Fibroblast of lung (primary cell): ENCODE data around the gene SMC1B. TPM values are rescaled to one million over a fixed set of nuclear protein-coding genes. Genes with fewer than 3 reads are reported as not detected.
A peak's percentile ranks its signal among the peaks of the same experiment; 100 is the strongest.
"Not testable (repeated sequence)": the region's sequence is repeated elsewhere in the genome, so short reads cannot be mapped to it uniquely, and the experiment has no call there.

Source experiments
- DNase-seq, 2 donors: peaks; one replicate each; pipeline versions ENCODE4 v3.0.0 to v3.0.0-alpha.2; 2010; ENCODE audit warnings: low read depth in 2 of 2
- H2AFZ ChIP-seq: 2 replicates; pipeline ENCODE4 v1.5.1; 2012; ENCODE audit warnings: low read length, control low read depth, inconsistent platforms
- H3K27ac ChIP-seq: 2 replicates; pipeline ENCODE4 v1.5.1; 2011; ENCODE audit warnings: low read length, control low read depth; ENCODE audit not compliant: insufficient read depth
- H3K27me3 ChIP-seq: 2 replicates; pipeline ENCODE4 v1.5.1; 2011; ENCODE audit warnings: mild to moderate bottlenecking, low read length; ENCODE audit not compliant: control insufficient read depth, insufficient read depth
- H3K36me3 ChIP-seq: 2 replicates; pipeline ENCODE4 v1.5.1; 2011; ENCODE audit warnings: low read length; ENCODE audit not compliant: control insufficient read depth, insufficient read depth
- H3K4me1 ChIP-seq: 2 replicates; pipeline ENCODE4 v1.5.1; 2011; ENCODE audit warnings: low read length; ENCODE audit not compliant: control insufficient read depth, insufficient read depth; ENCODE audit errors: extremely low read depth
- H3K4me2 ChIP-seq: 2 replicates; pipeline ENCODE4 v1.5.1; 2011; ENCODE audit warnings: low read length, control low read depth; ENCODE audit not compliant: insufficient read depth; ENCODE audit errors: extremely low read depth
- H3K4me3 ChIP-seq, 4 experiments: fragments of 200-600 bp in 1 of 4; sonication (generic) in 1 of 4; replicated peaks in 1 of 4; 2 replicates each; pipeline ENCODE4 v1.5.1; 2011 to 2016; ENCODE audit warnings: low read length in 4 of 4, low read depth in 3 of 4, mild to moderate bottlenecking in 3 of 4, control low read depth in 2 of 4, inconsistent platforms in 1 of 4, mixed read lengths in 1 of 4; ENCODE audit not compliant: insufficient read depth in 1 of 4; ENCODE audit errors: control extremely low read depth in 1 of 4
- H3K79me2 ChIP-seq: 2 replicates; pipeline ENCODE4 v1.5.1; 2012; ENCODE audit warnings: mild to moderate bottlenecking, low read length, inconsistent platforms; ENCODE audit not compliant: control insufficient read depth, insufficient read depth
- H3K9ac ChIP-seq: 2 replicates; pipeline ENCODE4 v1.5.1; 2011; ENCODE audit warnings: mild to moderate bottlenecking, low read length, control low read depth; ENCODE audit not compliant: insufficient read depth
- H3K9me3 ChIP-seq: 2 replicates; pipeline ENCODE4 v1.5.1; 2012; ENCODE audit warnings: low read depth, low read length; ENCODE audit not compliant: control insufficient read depth, insufficient read depth
- H4K20me1 ChIP-seq: 2 replicates; pipeline ENCODE4 v1.5.1; 2011; ENCODE audit warnings: low read length; ENCODE audit not compliant: control insufficient read depth, insufficient read depth; ENCODE audit errors: extremely low read depth
- CTCF ChIP-seq, 2 donors: IDR thresholded peaks in 1 of 2; conservative IDR thresholded peaks in 1 of 2; 1 replicate in 1 of 2; 2 replicates in 1 of 2; pipeline ENCODE4 v1.5.1; 2011 to 2012; ENCODE audit warnings: low read length in 2 of 2, control low read depth in 1 of 2, inconsistent platforms in 1 of 2, low read depth in 1 of 2, mild to moderate bottlenecking in 1 of 2
- EZH2 ChIP-seq: IDR thresholded peaks from 2 replicates; pipeline ENCODE4 v1.5.1; 2012; ENCODE audit warnings: low read length, control low read depth, mild to moderate bottlenecking; ENCODE audit errors: missing control alignments
- polyA plus RNA-seq, 2 donors: library from polyadenylated mRNA; depleted of rRNA in 1 of 2; stranded (reverse) in 1 of 2; unstranded in 1 of 2; fragments of >200 nt; gene quantifications; 2 replicates each; pipeline ENCODE4 v1.2.1, GENCODE V29; 2011 to 2012; ENCODE audit warnings: missing spikeins in 1 of 2
- total RNA-seq: library from RNA; depleted of rRNA; stranded (reverse); fragments of >200 nt; gene quantifications from 2 replicates; pipeline ENCODE4 v1.2.1, GENCODE V29; 2014

The SMC1B gene
- total and polyA plus RNA-seq, 2 donors (not counting 1 experiment from before 2014, with no cell fraction given), result not detected

DNA sequence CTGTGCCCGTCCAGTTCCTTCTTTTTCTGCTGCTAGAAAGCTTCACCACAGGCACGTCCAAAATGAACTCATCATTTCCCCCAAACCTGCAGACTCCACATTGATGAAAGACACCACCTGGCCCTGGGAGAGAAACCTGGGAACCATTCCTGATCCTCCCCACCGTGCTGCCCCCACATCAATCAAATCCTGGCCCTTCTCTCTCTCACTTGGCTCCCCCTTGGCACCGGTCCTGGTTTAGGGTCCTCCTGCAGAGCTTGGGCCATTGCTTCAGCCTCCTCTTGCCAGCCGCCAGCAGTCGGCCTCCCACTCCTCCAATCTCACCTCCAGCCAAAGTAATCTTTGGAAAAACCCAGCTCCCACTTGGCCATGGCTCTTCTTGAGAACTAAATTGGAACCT is 38.6 kb upstream of the SMC1B start:
- Histone ChIP-seq H3K27ac (no peak overlapping the region), H4K20me1 (no peaks in the 10 kb centered on the region), H3K4me1 (peaks cover 15% of the 10 kb centered on the region), H3K9ac (no peak overlapping the region), H2AFZ (no peak overlapping the region), H3K4me2 (no peak overlapping the region), H3K79me2 (no peaks in the 10 kb centered on the region), H3K4me3 (no peak overlapping the region), H3K27me3 (no peaks in the 10 kb centered on the region), H3K9me3 (no peaks in the 10 kb centered on the region), H3K36me3 (no peaks in the 10 kb centered on the region)
- TF ChIP-seq EZH2 (no peak), CTCF (conservative IDR thresholded peaks at IDR 0.05 in 1 of 2, IDR thresholded peaks at IDR 0.05 in 1 of 2; ENCODE audit: low read depth in 1 of 2, low read length in 2 of 2) (no peak)
- no peak for DNase-seq

DNA sequence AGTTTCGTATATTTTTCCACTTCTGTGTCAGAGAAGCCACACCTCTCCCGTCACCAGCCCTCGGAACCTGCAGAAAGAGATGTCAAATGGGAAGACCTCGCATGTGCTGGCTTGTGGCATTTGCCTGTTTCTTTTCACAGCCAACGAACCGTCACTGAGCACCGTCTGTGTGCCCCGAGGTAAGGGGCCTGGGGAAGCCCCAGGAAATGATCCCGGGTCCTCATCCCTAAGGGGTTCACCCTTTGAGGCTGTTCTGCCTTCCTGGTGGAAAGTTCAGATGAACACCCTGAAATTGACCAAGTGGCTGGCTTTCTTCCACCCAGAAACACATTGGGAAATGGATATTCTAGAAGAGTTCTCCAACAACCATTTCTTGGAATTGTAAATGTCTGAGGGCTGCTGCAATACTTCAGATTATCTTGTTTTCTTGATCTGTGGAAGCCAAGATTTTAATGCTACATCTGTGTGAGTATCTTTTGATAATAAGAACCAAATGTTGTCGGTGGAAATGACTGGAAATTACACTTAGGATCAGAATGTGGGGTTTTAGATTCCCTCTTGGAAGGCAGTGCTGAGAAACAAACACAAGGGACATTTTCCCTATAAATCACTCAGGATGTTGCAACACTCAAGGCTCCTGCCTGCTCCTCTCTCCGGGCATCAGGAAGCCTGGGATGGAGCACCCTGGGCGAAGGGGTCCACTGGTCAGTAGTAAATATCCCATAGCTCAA is 37.7 kb upstream of the SMC1B start:
- H3K9ac ChIP-seq, result no peak overlapping the region
- H3K4me3 ChIP-seq, result no peak overlapping the region
- TF ChIP-seq EZH2 (no peak), CTCF (conservative IDR thresholded peaks at IDR 0.05 in 1 of 2, IDR thresholded peaks at IDR 0.05 in 1 of 2; ENCODE audit: low read depth in 1 of 2, low read length in 2 of 2) (no peak)
- H3K4me1 ChIP-seq, result peaks cover 15% of the 10 kb centered on the region
- H3K27me3 ChIP-seq, result no peaks in the 10 kb centered on the region
- H3K79me2 ChIP-seq, result no peaks in the 10 kb centered on the region
- H3K9me3 ChIP-seq, result no peaks in the 10 kb centered on the region
- peak overlapping the region; percentile 74 for H3K27ac ChIP-seq
- H3K36me3 ChIP-seq, result no peaks in the 10 kb centered on the region
- no peak overlapping the region for H2AFZ ChIP-seq
- H4K20me1 ChIP-seq, result no peaks in the 10 kb centered on the region
- no peak overlapping the region for H3K4me2 ChIP-seq
- DNase-seq, result peak; percentile 88 to 99

GRCh38 chr22:45450101-45450785 is 36.8 kb upstream of the SMC1B start:
- Histone ChIP-seq H3K4me2 (no peak overlapping the region), H3K4me3 (no peak overlapping the region), H3K4me1 (peaks cover 15% of the 10 kb centered on the region), H3K27me3 (no peaks in the 10 kb centered on the region), H3K9ac (no peak overlapping the region), H3K9me3 (no peaks in the 10 kb centered on the region), H4K20me1 (no peaks in the 10 kb centered on the region), H3K36me3 (no peaks in the 10 kb centered on the region), H3K79me2 (no peaks in the 10 kb centered on the region), H3K27ac (peak overlapping the region; percentile 74), H2AFZ (no peak overlapping the region)
- no peak for TF ChIP-seq EZH2
- TF ChIP-seq CTCF (conservative IDR thresholded peaks at IDR 0.05 in 1 of 2, IDR thresholded peaks at IDR 0.05 in 1 of 2; ENCODE audit: low read depth in 1 of 2, low read length in 2 of 2), result no peak
- no peak for DNase-seq

DNA sequence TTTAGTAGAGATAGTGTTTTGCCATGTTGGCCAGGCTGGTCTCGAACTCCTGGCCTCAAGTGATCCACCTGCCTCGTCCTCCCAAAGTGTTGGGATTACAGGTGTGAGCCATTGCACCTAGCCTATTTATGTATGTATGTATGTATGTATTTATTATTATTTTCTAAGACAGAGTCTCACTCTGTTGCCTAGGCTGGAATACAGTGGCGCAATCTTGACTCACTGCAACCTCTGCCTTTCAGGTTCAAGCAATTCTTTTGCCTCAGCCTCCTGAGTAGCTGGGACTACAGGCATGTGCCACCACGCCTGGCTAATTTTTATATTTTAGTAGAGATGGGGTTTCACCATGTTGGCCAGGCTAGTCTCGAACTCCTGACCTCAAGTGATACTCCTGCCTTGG is 36.0 kb upstream of the SMC1B start:
- not testable (repeated sequence) for H3K9me3 ChIP-seq, DNase-seq, H3K4me3 ChIP-seq, H3K27me3 ChIP-seq, H3K9ac ChIP-seq, H3K27ac ChIP-seq, H3K79me2 ChIP-seq, H2AFZ ChIP-seq, H3K36me3 ChIP-seq, H4K20me1 ChIP-seq, H3K4me2 ChIP-seq
- peaks cover 15% of the 10 kb centered on the region for H3K4me1 ChIP-seq
